HepG2 (cell line): ENCODE results near the gene CCM2. TPM values are rescaled to one million over a fixed set of nuclear protein-coding genes. Genes with fewer than 3 reads are reported as not detected.

ENCODE experiments used
- ATAC-seq: fragments of 200-7000 bp; cut with Tn5 transposase; 3 replicates; pipeline ENCODE4 v1.9.1; 2020; ENCODE audit warnings: mild to moderate bottlenecking, moderate library complexity
- BruUV-seq: library from RNA; stranded (reverse); fragments of 400-500 nt; replicated peaks from 2 replicates; lab custom pipeline; 2021; lab: Mats Ljungman, UMichigan
- CTCF ChIA-PET: fragments of 300-600 bp; formaldehyde crosslinking; extraction: SDS; loops from one replicate; lab custom pipeline; 2021; ENCODE audit warnings: low total read pairs, inconsistent platforms, low intra/inter-chr PET ratio; lab: Yijun Ruan, JAX
- POLR2A ChIA-PET: fragments of 350-600 bp; sonication (Branson Sonifier 250); formaldehyde crosslinking; loops from one replicate; lab custom pipeline; 2020; ENCODE audit warnings: antibody characterized with exemption, inconsistent platforms; lab: Yijun Ruan, JAX
- DNase-seq: peaks from one replicate; pipeline ENCODE4 v3.0.0-alpha.2; 2015; ENCODE audit warnings: low spot score
- FAIRE-seq: peaks from 3 replicates; lab custom pipeline; 2011; peaks lifted over from hg19 to GRCh38; lab: Jason Lieb, UNC
- H2AFZ ChIP-seq: one replicate; pipeline ENCODE4 v1.6.1; 2011; ENCODE audit warnings: low read length, inconsistent platforms
- H3K27ac ChIP-seq: fragments of 300-600 bp; 3 replicates; pipeline ENCODE4 v1.8.0; 2011; ENCODE audit warnings: mixed run types, mild to moderate bottlenecking, mixed read lengths, low read length, inconsistent platforms; ENCODE audit not compliant: insufficient read depth; ENCODE audit errors: extremely low read length
- H3K27me3 ChIP-seq, 2 experiments: fragments of 200-600 bp in 1 of 2; 2 replicates in 1 of 2; 3 replicates in 1 of 2; pipeline versions ENCODE4 v1.6.0 to v1.8.0; 2011; ENCODE audit warnings: low read length in 2 of 2, mild to moderate bottlenecking in 2 of 2, moderate library complexity in 2 of 2, inconsistent platforms in 1 of 2; ENCODE audit not compliant: insufficient read depth in 2 of 2, control insufficient read depth in 1 of 2
- H3K36me3 ChIP-seq, 2 experiments: fragments of 200-600 bp in 1 of 2; replicated peaks in 1 of 2; 2 replicates in 1 of 2; 3 replicates in 1 of 2; pipeline versions ENCODE4 v1.5.1 to v1.8.0; 2011; ENCODE audit warnings: low read length in 2 of 2, inconsistent platforms in 1 of 2; ENCODE audit not compliant: insufficient read depth in 2 of 2, control insufficient read depth in 1 of 2
- H3K4me1 ChIP-seq: 2 replicates; pipeline ENCODE4 v1.5.1; 2012; ENCODE audit warnings: low read length, inconsistent platforms; ENCODE audit not compliant: insufficient read depth
- H3K4me2 ChIP-seq: 2 replicates; pipeline ENCODE4 v1.6.0; 2011; ENCODE audit warnings: low read depth, low read length, inconsistent platforms
- H3K4me3 ChIP-seq, 3 experiments: fragments of 200-600 bp in 1 of 3; sonication (generic), shearing (Covaris generic) in 1 of 3; replicated peaks in 1 of 3; 2 replicates each; pipeline ENCODE4 v1.5.1; 2011 to 2016; ENCODE audit warnings: low read length in 3 of 3, inconsistent platforms in 2 of 3, low read depth in 2 of 3, mild to moderate bottlenecking in 2 of 3, control low read depth in 1 of 3, mixed read lengths in 1 of 3; ENCODE audit not compliant: insufficient read depth in 1 of 3
- H3K79me2 ChIP-seq: one replicate; pipeline ENCODE4 v1.6.1; 2011; ENCODE audit warnings: low read length, inconsistent platforms; ENCODE audit not compliant: insufficient read depth
- H3K9ac ChIP-seq: 2 replicates; pipeline ENCODE4 v1.6.0; 2011; ENCODE audit warnings: mild to moderate bottlenecking, low read depth, low read length, inconsistent platforms; ENCODE audit not compliant: insufficient read depth
- H3K9me3 ChIP-seq: 2 replicates; pipeline ENCODE4 v1.5.1; 2012; ENCODE audit warnings: mild to moderate bottlenecking, low read length
- H4K20me1 ChIP-seq: 2 replicates; pipeline ENCODE4 v1.6.0; 2011; ENCODE audit warnings: inconsistent platforms, mild to moderate bottlenecking, low read length, moderate library complexity; ENCODE audit not compliant: insufficient read depth
- AHR ChIP-seq: IDR thresholded peaks from 2 replicates; pipeline ENCODE4 v1.6.1; 2018; ENCODE audit warnings: missing genetic modification reagents, missing compliant biosample characterization
- HOXA7 ChIP-seq: sonication (generic); formaldehyde crosslinking; IDR thresholded peaks from 2 replicates; pipeline ENCODE4 v1.8.1; 2022; ENCODE audit warnings: mild to moderate bottlenecking, missing genetic modification reagents, moderate library complexity
- ZBTB39 ChIP-seq: sonication (generic); formaldehyde crosslinking; IDR thresholded peaks from 2 replicates; pipeline ENCODE4 v1.5.0; 2020; ENCODE audit warnings: missing genetic modification reagents
- ZNF775 ChIP-seq: sonication (generic); formaldehyde crosslinking; IDR thresholded peaks from 2 replicates; pipeline ENCODE4 v1.4.0; 2020; ENCODE audit warnings: missing genetic modification reagents, mild to moderate bottlenecking, moderate library complexity, borderline replicate concordance
- ZNF792 ChIP-seq: IDR thresholded peaks from 2 replicates; pipeline ENCODE4 v1.6.1; 2016
- WGBS: methylation state at CpG from one replicate; pipeline ENCODE4 v1.1.6; 2017; ENCODE audit warnings: low lambda C conversion rate; 5-methylcytosine and 5-hydroxymethylcytosine counted together
- in situ Hi-C: cut with HindIII; loops from 2 replicates; pipeline ENCODE4 v1.10.0; 2017; ENCODE audit warnings: low pct_unique_long_range_greater_than_20kb; ENCODE audit not compliant: extremely low pct_ligation_motif_present
- intact Hi-C: fragments of 100-400 bp; cut with micrococcal nuclease; formaldehyde crosslinking; loops from one replicate; pipeline ENCODE4 v1.10.0; 2022; ENCODE audit not compliant: unreplicated experiment
- polyA plus RNA-seq, 8 experiments: library from polyadenylated mRNA; depleted of rRNA in 3 of 8; stranded (reverse) in 7 of 8; unstranded in 1 of 8; fragments of >200 nt; fragmentation: Illumina TruSeq in 4 of 8; extraction: Trizol in 4 of 8; gene quantifications; 2 replicates each; pipeline versions ENCODE4 v1.2.1 to v1.2.3, GENCODE V29; 2011 to 2016; ENCODE audit warnings: low read depth in 4 of 8, missing spikeins in 1 of 8, mixed read lengths in 1 of 8; ENCODE audit not compliant: insufficient read depth in 1 of 8
- total RNA-seq, 5 experiments: library from RNA; depleted of rRNA; stranded (reverse); fragments of >200 nt; fragmentation: Illumina TruSeq; extraction: Trizol; gene quantifications; 2 replicates each; pipeline ENCODE4 v1.2.3, GENCODE V29; 2016; ENCODE audit warnings: low read depth in 1 of 5

Gene CCM2
- total and polyA plus RNA-seq, 2 of the 13 experiments (the other 11 are each of a cell fraction or from before 2014, with no cell fraction given): 13.7 to 15.8 TPM

- ATAC-seq: no peak
- CTCF ChIA-PET: no interaction called here
Observed at GRCh38 chr7:44985900-44986217, 14.1 kb upstream of the CCM2 start.

More at GRCh38 chr7:44985900-44986217, 14.1 kb upstream of the CCM2 start:
- BruUV-seq: no TSS peak
- 40% methylated on average over 6 of the region's 8 CpGs for WGBS
- no peaks in the 10 kb centered on the region for H3K79me2 ChIP-seq
- no peaks in the 10 kb centered on the region for H3K36me3 ChIP-seq
- TF ChIP-seq ZNF775 (CRISPR knock-in tag) (no peak), HOXA7 (no peak), ZNF792 (CRISPR knock-in tag) (no peak), AHR (CRISPR knock-in tag) (no peak), ZBTB39 (no peak)
- FAIRE-seq: no peak
- in situ Hi-C loops (no loop called here), intact Hi-C loops (no loop called here)
- H3K27me3 ChIP-seq: no peaks in the 10 kb centered on the region
- H3K9me3 ChIP-seq: no peaks in the 10 kb centered on the region
- no peak overlapping the region for H3K4me3 ChIP-seq
- no peak overlapping the region for H2AFZ ChIP-seq
- peaks cover 21% of the 10 kb centered on the region for H3K4me1 ChIP-seq
- H3K27ac ChIP-seq: no peak overlapping the region
- no peaks in the 10 kb centered on the region for H4K20me1 ChIP-seq
- POLR2A ChIA-PET: no interaction called here
- no peak overlapping the region for H3K9ac ChIP-seq
- H3K4me2 ChIP-seq: no peak overlapping the region
- no peak for DNase-seq
